Measurements from ENCODE around the gene PATL1.

- TF ChIP-seq CTCF (IDR thresholded peaks at IDR 0.05) (no peak), POLR2A (IDR thresholded peaks at IDR 0.05) (no peak)
Observed at GRCh38 chr11:59602432-59602831, 66.4 kb downstream of the PATL1 start.

Data from transverse colon (tissue), 3 donors.